Type B pancreatic cell (in vitro differentiated cells): ENCODE measurements around the gene ISCA1. TPM values are rescaled to one million over a fixed set of nuclear protein-coding genes. Genes with fewer than 3 reads are reported as not detected.

Experiments used
- DNase-seq: peaks from one replicate; pipeline ENCODE4 v3.0.0; 2021; ENCODE audit warnings: mixed read lengths; ENCODE audit not compliant: unreplicated experiment; ENCODE audit errors: extremely low spot score
- H3K27ac Mint-ChIP-seq: 2 replicates; pipeline ENCODE4 v1.8.0; 2021; ENCODE audit warnings: mild to moderate bottlenecking, mixed read lengths
- H3K27me3 Mint-ChIP-seq: 2 replicates; pipeline ENCODE4 v1.8.0; 2021; ENCODE audit warnings: mixed read lengths
- H3K36me3 Mint-ChIP-seq: 2 replicates; pipeline ENCODE4 v1.8.0; 2021; ENCODE audit warnings: mixed read lengths
- H3K4me1 Mint-ChIP-seq: one replicate; pipeline ENCODE4 v1.8.0; 2021; ENCODE audit warnings: mixed read lengths; ENCODE audit not compliant: unreplicated experiment
- H3K4me3 Mint-ChIP-seq: 2 replicates; pipeline ENCODE4 v1.8.0; 2021; ENCODE audit warnings: mild to moderate bottlenecking, mixed read lengths
- H3K9me3 Mint-ChIP-seq: 2 replicates; pipeline ENCODE4 v1.8.0; 2021; ENCODE audit warnings: mixed read lengths
- CTCF ChIP-seq: fragments of 200-600 bp; sonication (generic); conservative IDR thresholded peaks from 2 replicates; pipeline ENCODE4 v1.5.0; 2021; ENCODE audit warnings: antibody characterized with exemption, mild to moderate bottlenecking
- total RNA-seq: library from RNA; stranded (reverse); gene quantifications from 2 replicates; pipeline ENCODE4 v1.2.1, GENCODE V29; 2021; ENCODE audit warnings: low replicate concordance

The ISCA1 gene
- total RNA-seq, 1 donor from 2014 or later, result 36.8 TPM

GRCh38 chr9:86222667-86223066 lies 59.7 kb downstream of the ISCA1 start:
- TF ChIP-seq CTCF, result no peak
- no peak overlapping the region for H3K4me3 Mint-ChIP-seq
- H3K9me3 Mint-ChIP-seq, result no peaks in the 10 kb centered on the region
- H3K27me3 Mint-ChIP-seq, result peaks cover 2% of the 10 kb centered on the region
- no peaks in the 10 kb centered on the region for H3K4me1 Mint-ChIP-seq
- no peak overlapping the region for H3K27ac Mint-ChIP-seq
- no peak for DNase-seq
- H3K36me3 Mint-ChIP-seq, result no peaks in the 10 kb centered on the region

DNA sequence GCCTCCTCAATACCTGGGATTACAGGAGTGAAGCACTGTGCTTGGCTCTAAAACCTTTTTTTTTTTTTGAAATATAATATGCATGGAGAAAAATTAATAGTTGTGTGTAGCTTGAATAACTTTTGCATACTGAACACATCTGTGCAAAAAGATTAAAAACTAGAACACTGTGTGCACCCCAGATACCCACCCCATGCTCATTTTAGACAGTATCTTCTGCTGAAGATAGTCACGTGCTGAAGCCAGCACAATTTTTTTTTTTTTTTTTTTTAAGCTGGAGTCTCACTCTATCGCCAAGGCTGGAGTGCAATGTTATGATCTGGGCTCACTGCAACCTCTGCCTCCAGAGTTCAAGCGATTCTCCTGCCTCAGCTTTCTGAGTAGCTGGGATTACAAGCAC lies 62.7 kb downstream of the ISCA1 start:
- Mint-ChIP-seq H3K36me3 (no peaks in the 10 kb centered on the region), H3K27me3 (peaks cover 2% of the 10 kb centered on the region), H3K4me3 (no peak overlapping the region), H3K9me3 (peaks cover 3% of the 10 kb centered on the region), H3K4me1 (no peaks in the 10 kb centered on the region), H3K27ac (no peak overlapping the region)
- no peak for DNase-seq
- TF ChIP-seq CTCF, result no peak

DNA sequence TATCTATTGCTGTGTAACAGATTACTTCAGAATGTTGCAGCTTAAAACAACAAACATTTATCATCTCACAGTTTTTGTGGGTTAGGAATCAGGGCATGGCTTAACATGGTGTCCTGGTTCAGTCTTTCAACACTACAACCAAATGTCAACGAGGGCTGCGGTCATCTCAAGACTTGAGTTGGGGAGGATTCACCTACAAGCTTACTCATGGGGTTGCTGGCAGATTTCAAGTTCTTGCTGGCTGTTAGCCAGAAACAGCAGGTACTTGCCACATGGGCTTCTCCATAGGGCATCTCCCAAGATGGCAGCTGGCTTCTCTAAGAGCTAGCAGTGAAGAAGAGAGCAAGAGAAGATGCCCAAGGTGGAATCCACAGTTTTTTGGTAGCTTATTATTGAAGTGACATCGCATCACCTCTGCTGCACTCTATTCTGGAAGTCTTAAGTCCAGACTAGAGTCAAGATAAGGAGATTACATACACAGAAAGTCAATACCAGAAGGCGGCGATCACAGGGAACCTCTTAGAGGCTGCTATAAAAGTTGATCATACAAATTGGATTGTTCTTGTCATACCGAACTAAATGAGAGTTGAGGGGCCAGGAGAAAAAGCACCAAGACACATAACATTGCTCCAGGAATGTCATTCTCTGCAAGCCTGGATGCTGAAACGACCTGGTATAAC lies 65.1 kb downstream of the ISCA1 start:
- Mint-ChIP-seq H3K9me3 (peaks cover 3% of the 10 kb centered on the region), H3K27me3 (no peaks in the 10 kb centered on the region), H3K4me3 (no peak overlapping the region), H3K4me1 (no peaks in the 10 kb centered on the region), H3K27ac (no peak overlapping the region), H3K36me3 (no peaks in the 10 kb centered on the region)
- TF ChIP-seq CTCF, result no peak
- DNase-seq, result no peak

Other genes starting within 250 kb of the ISCA1 start
- 149 and 178 TPM in 2 replicates for gene GOLM1, start 183.0 kb downstream of the ISCA1 start, total RNA-seq
- 1.1 TPM in 1 of 2 replicates, not detected in the other for gene C9orf153, start 22.9 kb downstream of the ISCA1 start, total RNA-seq
- gene TUT7, start 71.9 kb upstream of the ISCA1 start, total RNA-seq, result 26.5 and 49.9 TPM in 2 replicates